Left lung (tissue), 10 donors: ENCODE data around the gene LRRC28. TPM values are rescaled to one million over a fixed set of nuclear protein-coding genes. Genes with fewer than 3 reads are reported as not detected.

Source experiments
- ATAC-seq: fragments of 200-7000 bp; cut with Tn5 transposase; one replicate; pipeline ENCODE4 v1.9.1; 2020; ENCODE audit warnings: moderate library complexity
- DNase-seq, 4 donors: peaks; one replicate each; pipeline ENCODE4 v3.0.0-alpha.2; 2013 to 2020
- H3K27ac ChIP-seq, 2 donors: fragments of 200-600 bp; sonication (generic) in 1 of 2; one replicate each; pipeline versions ENCODE4 v1.5.0 to v1.8.0; 2020 to 2021
- H3K27me3 ChIP-seq, 2 donors: fragments of 200-600 bp; sonication (generic) in 1 of 2; one replicate each; pipeline versions ENCODE4 v1.5.0 to v1.8.0; 2020 to 2021
- H3K36me3 ChIP-seq, 2 donors: fragments of 200-600 bp; sonication (generic) in 1 of 2; one replicate each; pipeline versions ENCODE4 v1.5.0 to v1.8.0; 2020 to 2021
- H3K4me1 ChIP-seq, 2 donors: fragments of 200-600 bp; one replicate each; pipeline ENCODE4 v1.8.0; 2021
- H3K4me3 ChIP-seq, 2 donors: fragments of 200-600 bp; sonication (generic) in 1 of 2; one replicate each; pipeline versions ENCODE4 v1.5.0 to v1.8.0; 2020 to 2021; ENCODE audit warnings: mild to moderate bottlenecking in 1 of 2
- H3K9me3 ChIP-seq, 2 donors: fragments of 200-600 bp; sonication (generic) in 1 of 2; one replicate each; pipeline versions ENCODE4 v1.5.0 to v1.8.0; 2020 to 2021
- intact Hi-C, 2 donors: fragments of 100-400 bp; cut with DNase I; formaldehyde crosslinking; loops; one replicate each; pipeline versions ENCODE4 v1.11.2 to v1.14.2; 2022
- polyA plus RNA-seq, 6 donors: library from polyadenylated mRNA; unstranded; fragments of 120-200 nt; gene quantifications; one replicate each; pipeline ENCODE4 v1.2.1, GENCODE V29; 2013; ENCODE audit not compliant: insufficient read length in 6 of 6
- total RNA-seq, 2 donors: library from RNA; stranded (reverse); fragmentation: NEBNext Ultra II Directional; extraction: Animal tissue kit (Norgen Biotek cat#: 25700); gene quantifications; one replicate each; pipeline ENCODE4 v1.2.1, GENCODE V29; 2021
- TF ChIP-seq, protein P1 (sequence below), 2 donors: fragments of 200-600 bp; sonication (generic) in 1 of 2; IDR thresholded peaks; one replicate each; pipeline versions ENCODE4 v1.5.0 to v1.8.0; 2021; ENCODE audit warnings: antibody characterized with exemption in 2 of 2
- donor health status: DM: no; HTN: yes; CAD: no.
- donor health status: DM: no; HTN: no; CAD: no.

The LRRC28 gene
- total and polyA plus RNA-seq, 8 donors: 14.9 to 29.7 (median 25.0) TPM

- Histone ChIP-seq H3K27ac (no peak overlapping the region), H3K4me3 (no peak overlapping the region), H3K9me3 (no peaks in the 10 kb centered on the region), H3K27me3 (no peaks in the 10 kb centered on the region), H3K36me3 (no peaks in the 10 kb centered on the region), H3K4me1 (no peaks in the 10 kb centered on the region)
- DNase-seq: no peak
- ATAC-seq: no peak
- TF ChIP-seq, protein P1, sequence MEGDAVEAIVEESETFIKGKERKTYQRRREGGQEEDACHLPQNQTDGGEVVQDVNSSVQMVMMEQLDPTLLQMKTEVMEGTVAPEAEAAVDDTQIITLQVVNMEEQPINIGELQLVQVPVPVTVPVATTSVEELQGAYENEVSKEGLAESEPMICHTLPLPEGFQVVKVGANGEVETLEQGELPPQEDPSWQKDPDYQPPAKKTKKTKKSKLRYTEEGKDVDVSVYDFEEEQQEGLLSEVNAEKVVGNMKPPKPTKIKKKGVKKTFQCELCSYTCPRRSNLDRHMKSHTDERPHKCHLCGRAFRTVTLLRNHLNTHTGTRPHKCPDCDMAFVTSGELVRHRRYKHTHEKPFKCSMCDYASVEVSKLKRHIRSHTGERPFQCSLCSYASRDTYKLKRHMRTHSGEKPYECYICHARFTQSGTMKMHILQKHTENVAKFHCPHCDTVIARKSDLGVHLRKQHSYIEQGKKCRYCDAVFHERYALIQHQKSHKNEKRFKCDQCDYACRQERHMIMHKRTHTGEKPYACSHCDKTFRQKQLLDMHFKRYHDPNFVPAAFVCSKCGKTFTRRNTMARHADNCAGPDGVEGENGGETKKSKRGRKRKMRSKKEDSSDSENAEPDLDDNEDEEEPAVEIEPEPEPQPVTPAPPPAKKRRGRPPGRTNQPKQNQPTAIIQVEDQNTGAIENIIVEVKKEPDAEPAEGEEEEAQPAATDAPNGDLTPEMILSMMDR (IDR thresholded peaks at IDR 0.05): no peak
- intact Hi-C loops: no loop called here
These were observed 91.9 kb downstream of the LRRC28 start for GRCh38 chr15:99343208-99343607.

GRCh38 chr15:99343881-99344551 is 92.7 kb downstream of the LRRC28 start:
- no peak for DNase-seq
- H3K27me3 ChIP-seq: no peaks in the 10 kb centered on the region
- no peaks in the 10 kb centered on the region for H3K4me1 ChIP-seq
- intact Hi-C loops: no loop called here
- H3K27ac ChIP-seq: no peak overlapping the region
- H3K4me3 ChIP-seq: no peak overlapping the region
- TF ChIP-seq, protein P1 (IDR thresholded peaks at IDR 0.05): peak in 1 of 2 donors; percentile 30
- no peaks in the 10 kb centered on the region for H3K9me3 ChIP-seq
- no peaks in the 10 kb centered on the region for H3K36me3 ChIP-seq
- ATAC-seq: peak; percentile 29

DNA sequence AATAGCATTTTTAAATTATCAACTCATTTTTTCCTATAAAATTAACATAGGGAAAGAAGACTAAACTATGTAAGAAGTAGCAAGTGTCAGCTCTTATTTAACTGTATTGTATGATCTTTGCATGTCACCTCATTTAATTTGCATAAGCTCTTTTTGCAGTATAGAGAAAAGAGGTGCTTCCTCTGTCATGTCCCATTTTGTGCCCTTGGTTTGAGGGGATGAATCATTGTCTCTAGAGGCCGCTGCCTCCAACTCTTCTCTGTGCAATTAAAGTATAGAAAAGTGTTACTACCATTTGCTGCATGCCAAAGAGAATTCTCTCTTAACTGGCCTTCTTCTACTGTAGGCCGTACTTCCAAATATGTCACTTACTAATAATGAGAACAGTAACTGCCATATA is 93.4 kb downstream of the LRRC28 start:
- ATAC-seq (no peak), DNase-seq (no peak)
- TF ChIP-seq, protein P1 (IDR thresholded peaks at IDR 0.05): no peak
- Histone ChIP-seq H3K27me3 (no peaks in the 10 kb centered on the region), H3K4me1 (no peaks in the 10 kb centered on the region), H3K9me3 (no peaks in the 10 kb centered on the region), H3K27ac (no peak overlapping the region), H3K4me3 (no peak overlapping the region), H3K36me3 (no peaks in the 10 kb centered on the region)
- intact Hi-C loops: no loop called here

DNA sequence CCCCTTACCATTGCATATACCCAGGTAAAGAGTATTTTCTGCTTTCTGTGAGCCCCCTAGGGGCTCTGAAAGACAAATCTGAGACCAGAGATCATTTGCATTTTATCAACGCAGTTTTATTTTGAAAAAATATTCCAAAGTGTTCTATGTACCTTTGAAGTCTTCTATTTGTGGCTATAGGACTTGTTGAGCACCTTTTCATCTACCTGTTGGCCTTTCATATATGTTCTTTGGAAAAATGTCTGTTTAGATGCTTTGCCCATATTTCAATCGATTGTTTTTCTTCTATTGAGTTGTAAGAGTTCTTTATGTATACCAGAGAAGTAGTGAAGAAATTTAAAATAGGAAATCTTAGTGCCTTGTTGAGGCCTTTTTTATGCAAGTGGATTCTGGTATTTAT is 94.0 kb downstream of the LRRC28 start:
- no peaks in the 10 kb centered on the region for H3K4me1 ChIP-seq

GRCh38 chr15:99345832-99346462 is 94.7 kb downstream of the LRRC28 start:
- Histone ChIP-seq H3K27ac (no peak overlapping the region), H3K4me3 (no peak overlapping the region), H3K36me3 (no peaks in the 10 kb centered on the region), H3K27me3 (no peaks in the 10 kb centered on the region), H3K9me3 (no peaks in the 10 kb centered on the region), H3K4me1 (no peaks in the 10 kb centered on the region)
- intact Hi-C loops: no loop called here
- DNase-seq (no peak), ATAC-seq (no peak)
- TF ChIP-seq, protein P1 (IDR thresholded peaks at IDR 0.05): no peak

More for the DNA sequence above, 94.0 kb downstream of the LRRC28 start:
- DNase-seq (no peak), ATAC-seq (no peak)
- no peaks in the 10 kb centered on the region for H3K36me3 ChIP-seq
- intact Hi-C loops: no loop called here
- H3K4me3 ChIP-seq: no peak overlapping the region
- TF ChIP-seq, protein P1 (IDR thresholded peaks at IDR 0.05): no peak
- H3K27me3 ChIP-seq: no peaks in the 10 kb centered on the region
- H3K27ac ChIP-seq: no peak overlapping the region
- no peaks in the 10 kb centered on the region for H3K9me3 ChIP-seq
